HAP-1 (cell line): Measurements from ENCODE around the gene MDM4.

ENCODE experiments used
- DNase-seq, 2 experiments: peaks; one replicate each; pipeline ENCODE4 v3.0.0-alpha.2; 2016 to 2020; ENCODE audit warnings: low spot score in 2 of 2
- H3K27me3 ChIP-seq: fragments of 250-450 bp; sonication (Bioruptor Pico); 2 replicates; pipeline ENCODE4 v1.5.1; 2020; ENCODE audit warnings: low read depth, mild to moderate bottlenecking, moderate library complexity
- H3K36me3 ChIP-seq: fragments of 250-450 bp; sonication (Bioruptor Pico); replicated peaks from 2 replicates; pipeline ENCODE4 v1.5.1; 2020; ENCODE audit warnings: mild to moderate bottlenecking
- H3K4me1 ChIP-seq: fragments of 250-450 bp; sonication (Bioruptor Pico); 2 replicates; pipeline ENCODE4 v1.5.1; 2020; ENCODE audit warnings: mild to moderate bottlenecking
- H3K4me3 ChIP-seq: fragments of 250-450 bp; sonication (Bioruptor Pico); 2 replicates; pipeline ENCODE4 v1.5.1; 2020; ENCODE audit warnings: mild to moderate bottlenecking, moderate library complexity
- H3K9me3 ChIP-seq: fragments of 250-450 bp; sonication (Bioruptor Pico); 2 replicates; pipeline ENCODE4 v1.5.1; 2020; ENCODE audit warnings: mild to moderate bottlenecking, moderate library complexity
- in situ Hi-C: fragments of 300-500 bp; cut with MboI; formaldehyde crosslinking; loops from 3 replicates; pipeline ENCODE4 v1.14.3; 2020; ENCODE audit warnings: low sequenced_read_pairs, inconsistent platforms, mixed read lengths

MDM4 gene

GRCh38 chr1:204591473-204592090 is 75.4 kb downstream of the MDM4 start:
- Histone ChIP-seq H3K4me3 (no peak overlapping the region), H3K9me3 (no peaks in the 10 kb centered on the region), H3K4me1 (no peaks in the 10 kb centered on the region), H3K27me3 (no peaks in the 10 kb centered on the region), H3K36me3 (no peaks in the 10 kb centered on the region)
- in situ Hi-C loops, result no loop called here
- DNase-seq, result no peak

DNA sequence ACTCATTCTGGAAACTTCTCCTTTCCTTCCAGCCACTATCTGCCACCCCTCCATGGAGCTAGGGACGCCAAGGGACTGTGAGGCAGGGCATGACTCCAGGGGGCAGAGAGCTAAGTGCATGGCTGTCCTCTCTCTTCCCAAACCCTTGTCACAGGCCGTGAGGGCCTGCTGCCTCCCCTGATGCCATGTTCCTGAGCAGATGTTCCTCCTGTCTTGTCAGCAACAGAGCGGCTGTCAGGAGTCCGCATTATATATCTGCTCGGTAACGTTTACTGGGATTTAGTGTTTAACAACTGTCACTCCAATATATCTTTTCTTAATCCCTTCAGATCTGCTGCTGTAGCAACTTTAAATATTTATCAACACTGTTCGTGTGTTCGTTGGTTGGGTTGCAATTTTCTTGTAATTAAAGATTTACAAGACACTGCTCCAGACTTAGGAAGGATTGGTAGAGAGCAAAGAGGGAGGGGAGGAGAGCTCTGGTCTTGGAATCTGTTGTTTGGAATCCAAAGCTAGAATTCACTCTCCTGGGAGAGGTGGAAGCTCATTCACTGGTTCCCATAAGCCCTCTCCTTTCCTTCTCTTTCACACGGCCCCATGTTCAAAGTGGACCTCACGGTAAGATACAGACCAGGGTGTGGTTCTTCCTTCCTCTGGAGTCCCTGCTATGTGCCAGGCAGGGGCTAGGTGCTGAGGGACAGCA is 76.2 kb downstream of the MDM4 start:
- H3K9me3 ChIP-seq, result no peaks in the 10 kb centered on the region
- no peak for DNase-seq
- in situ Hi-C loops, result no loop called here
- H3K27me3 ChIP-seq, result no peaks in the 10 kb centered on the region
- no peaks in the 10 kb centered on the region for H3K4me1 ChIP-seq
- no peaks in the 10 kb centered on the region for H3K36me3 ChIP-seq
- no peak overlapping the region for H3K4me3 ChIP-seq

- DNase-seq, result no peak
- Histone ChIP-seq H3K27me3 (no peaks in the 10 kb centered on the region), H3K4me1 (no peaks in the 10 kb centered on the region), H3K36me3 (no peaks in the 10 kb centered on the region), H3K9me3 (no peaks in the 10 kb centered on the region), H3K4me3 (no peak overlapping the region)
- in situ Hi-C loops, result no loop called here
Measured at GRCh38 chr1:204598319-204598969, 82.2 kb downstream of the MDM4 start.

DNA sequence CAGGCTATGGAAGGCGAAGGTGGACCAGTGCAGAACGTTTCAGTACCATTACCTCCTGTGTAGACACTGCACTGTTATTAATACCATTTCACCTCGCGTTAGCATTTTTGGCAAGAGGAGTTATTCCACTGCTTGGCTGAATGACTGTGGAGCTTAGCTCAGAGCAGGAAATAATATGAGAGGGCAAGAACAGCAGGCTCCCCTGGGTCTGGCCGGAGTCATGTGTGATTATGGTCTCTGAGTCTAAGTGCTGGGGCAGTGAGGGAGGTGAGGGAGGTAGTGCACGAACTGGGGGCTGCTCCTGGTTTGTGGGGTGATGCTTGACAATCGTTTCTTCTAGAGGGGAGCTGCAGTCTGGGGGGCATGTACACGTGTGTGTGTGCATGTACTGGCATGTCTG is 82.9 kb downstream of the MDM4 start:
- H3K9me3 ChIP-seq, result no peaks in the 10 kb centered on the region
- H3K27me3 ChIP-seq, result no peaks in the 10 kb centered on the region
- DNase-seq, result no peak
- H3K4me3 ChIP-seq, result no peak overlapping the region
- no peaks in the 10 kb centered on the region for H3K36me3 ChIP-seq
- H3K4me1 ChIP-seq, result no peaks in the 10 kb centered on the region
- in situ Hi-C loops, result no loop called here

DNA sequence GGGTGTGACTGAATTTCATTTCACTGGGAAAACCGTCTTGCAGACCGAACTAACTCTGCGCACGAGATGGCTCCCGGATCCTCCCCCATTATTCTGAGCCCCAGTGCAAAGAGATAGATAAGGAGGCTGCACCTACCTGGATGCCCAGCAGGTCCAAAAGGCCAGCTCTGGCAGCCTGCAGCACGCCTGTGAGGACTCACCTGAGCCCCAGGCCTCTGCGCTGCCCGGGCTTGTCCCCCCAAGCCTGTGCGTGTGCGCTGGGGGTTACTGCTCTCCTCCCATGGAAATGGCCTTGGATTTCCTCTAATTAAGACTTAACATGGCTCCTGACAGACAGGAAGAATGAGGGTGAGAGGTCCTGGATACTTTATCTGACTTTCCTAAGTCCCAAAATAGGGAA is 83.4 kb downstream of the MDM4 start:
- Histone ChIP-seq H3K4me3 (no peak overlapping the region), H3K27me3 (no peaks in the 10 kb centered on the region)
- in situ Hi-C loops, result no loop called here

DNA sequence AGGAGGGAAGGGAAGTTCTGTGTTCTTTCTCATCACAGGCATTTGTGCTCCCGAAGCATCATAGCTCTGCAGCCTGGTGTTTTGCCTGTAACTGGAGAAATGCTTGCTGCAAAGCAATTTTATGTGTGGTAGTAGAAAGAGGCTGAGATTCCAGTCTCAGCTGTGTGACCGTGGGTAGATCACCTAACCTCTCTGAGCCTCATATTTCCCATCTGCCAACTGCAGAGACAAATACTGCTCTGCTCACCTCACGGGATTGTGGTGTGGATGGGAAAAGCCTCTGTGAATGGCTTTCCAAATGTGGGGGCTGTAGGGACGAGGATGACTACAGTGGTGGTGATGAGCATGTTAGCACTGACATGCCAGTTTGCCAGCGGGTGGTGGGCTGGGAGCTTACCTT is 84.0 kb downstream of the MDM4 start:
- H3K4me3 ChIP-seq, result no peak overlapping the region
- no peaks in the 10 kb centered on the region for H3K9me3 ChIP-seq
- no peak for DNase-seq
- in situ Hi-C loops, result no loop called here
- H3K27me3 ChIP-seq, result no peaks in the 10 kb centered on the region
- no peaks in the 10 kb centered on the region for H3K4me1 ChIP-seq
- H3K36me3 ChIP-seq, result no peaks in the 10 kb centered on the region

More for the DNA sequence above, 83.4 kb downstream of the MDM4 start:
- Histone ChIP-seq H3K9me3 (no peaks in the 10 kb centered on the region), H3K36me3 (no peaks in the 10 kb centered on the region), H3K4me1 (no peaks in the 10 kb centered on the region)
- no peak for DNase-seq

- in situ Hi-C loops, result no loop called here
- Histone ChIP-seq H3K4me3 (no peak overlapping the region), H3K36me3 (no peaks in the 10 kb centered on the region), H3K9me3 (no peaks in the 10 kb centered on the region), H3K4me1 (no peaks in the 10 kb centered on the region), H3K27me3 (no peaks in the 10 kb centered on the region)
- DNase-seq, result peak in 1 of 2 experiments; percentile 29
Measured at GRCh38 chr1:204600968-204601367, 84.8 kb downstream of the MDM4 start.

GRCh38 chr1:204602111-204602579 is 85.9 kb downstream of the MDM4 start:
- H3K36me3 ChIP-seq, result no peaks in the 10 kb centered on the region
- H3K4me1 ChIP-seq, result no peaks in the 10 kb centered on the region
- in situ Hi-C loops, result no loop called here
- no peak for DNase-seq
- no peak overlapping the region for H3K4me3 ChIP-seq
- H3K9me3 ChIP-seq, result no peaks in the 10 kb centered on the region
- no peaks in the 10 kb centered on the region for H3K27me3 ChIP-seq

DNA sequence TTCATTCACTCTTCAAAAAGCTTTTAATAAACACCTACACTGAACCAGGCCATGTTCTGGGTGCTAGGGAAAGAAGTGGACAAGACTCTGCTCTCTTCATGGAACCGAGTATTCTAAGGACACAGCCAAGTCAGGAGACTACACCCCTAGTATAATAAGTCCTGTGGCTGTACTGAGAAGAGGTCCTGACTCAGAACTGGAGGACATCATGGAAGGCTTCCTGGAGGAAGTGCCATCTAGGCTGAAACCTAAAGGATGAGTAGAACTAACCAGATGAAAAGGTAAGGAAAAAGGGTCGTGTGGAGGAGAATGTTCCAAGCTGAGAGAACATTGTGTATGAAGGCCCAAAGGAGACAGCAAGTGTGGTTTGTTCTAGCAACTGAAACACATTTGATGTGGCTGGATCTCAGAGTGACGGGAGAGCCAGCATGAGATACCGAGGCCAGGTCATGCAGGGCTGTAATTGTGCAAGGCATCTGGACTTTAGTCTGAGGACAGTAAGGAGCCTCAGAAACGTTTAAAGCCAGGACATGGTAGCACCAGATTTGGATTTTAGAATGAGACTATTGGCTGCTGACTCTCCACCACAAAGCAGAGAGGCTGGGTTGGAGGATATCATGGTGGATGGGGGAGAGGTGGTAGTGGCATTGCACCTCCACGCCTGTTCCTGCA is 86.8 kb downstream of the MDM4 start:
- no peak for DNase-seq
- H3K36me3 ChIP-seq, result no peaks in the 10 kb centered on the region
- in situ Hi-C loops, result no loop called here
- no peaks in the 10 kb centered on the region for H3K27me3 ChIP-seq
- no peaks in the 10 kb centered on the region for H3K4me1 ChIP-seq
- no peaks in the 10 kb centered on the region for H3K9me3 ChIP-seq
- no peak overlapping the region for H3K4me3 ChIP-seq

- H3K4me1 ChIP-seq, result no peaks in the 10 kb centered on the region
- peaks cover 4% of the 10 kb centered on the region; the same call in 1 of the 2 replicates for H3K27me3 ChIP-seq
- no peak for DNase-seq
- H3K36me3 ChIP-seq, result no peaks in the 10 kb centered on the region
- no peak overlapping the region for H3K4me3 ChIP-seq
- in situ Hi-C loops, result no loop called here
- H3K9me3 ChIP-seq, result no peaks in the 10 kb centered on the region
Measured at GRCh38 chr1:204605791-204606190, 89.6 kb downstream of the MDM4 start.
